GM18868 (cell line): ENCODE results near the gene YBX3.

Experiments used
- ATAC-seq: cut with Tn5 transposase; IDR thresholded peaks from one replicate; pipeline ENCODE4 v1.9.1; 2021; ENCODE audit warnings: mild to moderate bottlenecking, moderate library complexity; ENCODE audit not compliant: unreplicated experiment

YBX3 gene

DNA sequence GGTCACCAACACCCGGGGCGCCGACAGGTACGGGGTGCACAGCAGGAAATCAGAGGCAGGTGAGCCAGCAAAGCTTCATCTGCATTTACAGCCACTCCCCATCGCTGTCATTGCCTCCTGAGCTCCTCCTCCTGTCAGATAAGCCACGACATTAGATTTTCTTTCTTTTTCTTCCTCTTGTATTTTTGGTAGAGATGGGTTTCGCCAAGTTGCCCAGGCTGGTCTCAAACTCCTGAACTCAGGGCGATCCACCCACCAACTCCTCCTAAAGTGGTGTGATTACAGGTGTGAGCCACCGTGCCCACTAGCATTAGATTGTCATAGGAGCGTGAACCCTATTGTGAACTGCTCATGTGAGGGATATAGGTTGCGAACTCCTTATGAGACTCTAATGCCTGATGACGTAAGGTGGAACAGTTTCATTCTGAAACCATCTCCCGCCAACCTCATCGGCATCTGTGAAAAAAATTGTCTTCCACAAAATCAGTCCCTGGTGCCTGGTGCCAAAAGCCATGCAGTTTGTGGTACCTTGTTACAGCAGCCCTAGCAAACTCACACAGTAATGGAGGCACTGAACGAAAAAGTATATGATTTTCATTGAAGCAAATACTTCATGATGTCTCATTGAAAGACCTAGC, 50.8 kb downstream of the YBX3 start:
- ATAC-seq = no peak

DNA sequence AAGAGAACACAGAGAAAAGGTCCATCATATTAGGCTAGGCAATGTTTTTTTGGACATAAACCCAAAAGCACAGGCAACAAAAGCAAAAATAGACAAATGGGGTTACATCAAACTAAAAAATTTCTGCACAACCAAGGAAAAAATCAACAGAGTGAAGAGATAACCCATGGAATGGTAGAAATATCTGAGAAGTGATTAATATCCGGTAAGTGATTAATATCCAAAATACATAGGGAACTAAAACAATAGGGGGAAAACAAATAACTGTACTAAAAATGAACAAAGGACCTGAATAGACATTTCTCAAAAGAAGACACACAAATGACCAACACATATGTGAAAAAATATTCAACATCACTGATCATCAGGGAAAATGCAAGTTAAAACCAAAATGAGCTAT, 53.6 kb downstream of the YBX3 start:
- ATAC-seq = no peak

GRCh38 chr12:10668526-10668925, 54.6 kb downstream of the YBX3 start:
- no peak for ATAC-seq

GRCh38 chr12:10667581-10667980, 55.5 kb downstream of the YBX3 start:
- ATAC-seq = no peak

DNA sequence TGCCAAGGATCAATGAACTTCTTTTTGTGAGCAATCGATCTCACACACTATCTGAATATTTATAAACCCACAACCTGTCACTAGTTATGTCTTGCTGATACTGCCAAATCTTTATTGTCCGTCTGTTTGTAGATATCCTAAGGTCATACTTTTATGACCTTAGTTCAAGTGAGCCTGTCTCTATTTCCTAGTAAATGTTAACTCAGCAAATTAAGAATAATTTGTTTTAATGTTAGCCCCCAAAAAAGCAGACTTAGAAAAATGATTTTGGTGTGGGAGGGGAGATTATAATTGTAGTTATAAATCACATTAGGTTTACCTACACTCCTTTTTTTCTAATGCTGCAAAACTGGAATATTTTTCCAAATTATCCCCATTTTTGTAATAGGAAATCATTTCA, 58.6 kb downstream of the YBX3 start:
- ATAC-seq = no peak

DNA sequence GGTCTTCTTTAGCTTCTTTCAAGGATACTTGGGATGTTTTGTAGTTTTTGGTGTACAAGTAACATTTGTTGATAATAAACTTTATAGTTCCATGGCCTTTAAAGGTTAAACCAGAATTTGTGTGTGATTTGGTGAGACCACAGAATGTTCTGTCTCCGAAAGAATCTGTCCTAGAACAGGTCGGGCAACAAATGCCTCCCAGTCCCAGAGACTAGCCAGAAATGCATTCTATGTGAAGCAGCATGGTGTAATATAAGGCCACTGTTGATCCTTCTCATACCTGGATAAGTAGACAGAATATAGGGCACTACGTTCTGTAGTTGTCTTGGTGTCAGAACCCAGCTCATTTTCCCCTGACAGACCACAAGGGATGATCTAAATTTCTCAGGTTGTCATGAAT, 59.3 kb downstream of the YBX3 start:
- no peak for ATAC-seq

DNA sequence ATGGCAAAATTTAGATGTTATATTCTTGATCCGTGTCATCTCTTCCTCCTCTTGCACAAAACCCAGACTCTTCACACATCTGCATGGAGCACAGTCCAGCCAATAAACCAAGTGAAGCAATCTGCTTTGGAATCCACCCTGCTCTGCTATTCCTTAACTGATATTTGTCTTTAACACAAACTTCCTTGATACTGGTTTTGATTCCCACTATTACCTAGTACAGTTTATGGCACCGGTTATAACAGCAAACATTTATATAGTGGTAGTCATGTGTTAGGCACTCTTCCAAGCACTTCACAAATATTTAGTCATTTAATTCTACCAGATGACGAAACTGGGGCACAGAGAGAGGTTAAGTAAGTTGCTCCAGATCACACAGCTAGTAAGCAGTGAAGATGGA, 61.8 kb downstream of the YBX3 start:
- no peak for ATAC-seq

DNA sequence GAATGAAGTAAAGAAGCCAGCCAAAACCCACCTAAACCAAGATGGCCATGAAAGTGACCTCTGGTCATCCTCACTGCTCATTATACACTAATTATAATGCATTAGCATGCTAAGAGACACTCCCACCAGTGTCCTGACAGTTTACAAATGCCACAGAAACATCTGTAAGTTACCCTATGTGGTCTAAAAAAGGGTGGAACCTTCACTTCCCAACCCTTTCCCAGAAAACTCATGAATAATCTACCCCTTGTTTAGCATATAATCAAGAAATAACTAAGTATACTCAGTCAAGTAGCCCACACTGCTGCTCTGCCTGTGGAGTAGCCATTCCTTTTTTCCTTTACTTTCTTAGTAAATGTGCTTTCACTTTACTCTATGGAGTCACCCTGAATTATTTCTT, 69.1 kb downstream of the YBX3 start:
- no peak for ATAC-seq

GRCh38 chr12:10652192-10652591, 70.9 kb downstream of the YBX3 start:
- no peak for ATAC-seq
